IMR-90 (cell line): ENCODE measurements around the gene SORBS1. TPM values are rescaled to one million over a fixed set of nuclear protein-coding genes. Genes with fewer than 3 reads are reported as not detected.

Experiments
- ATAC-seq: fragments of 200-7000 bp; cut with Tn5 transposase; 2 replicates; pipeline ENCODE4 v1.9.1; 2020; ENCODE audit warnings: low read depth, mild to moderate bottlenecking, moderate library complexity
- BruUV-seq: library from RNA; stranded (reverse); fragments of 400-500 nt; replicated peaks from 2 replicates; lab custom pipeline; 2021; lab: Mats Ljungman, UMichigan
- CTCF ChIA-PET: fragments of 300-600 bp; formaldehyde crosslinking; extraction: SDS; loops from one replicate; lab custom pipeline; 2021; ENCODE audit warnings: antibody characterized with exemption; lab: Yijun Ruan, JAX
- POLR2A ChIA-PET: fragments of 300-600 bp; sonication (Branson Sonifier 250); formaldehyde crosslinking; loops from one replicate; lab custom pipeline; 2022; ENCODE audit warnings: antibody characterized with exemption; ENCODE audit not compliant: unreplicated experiment; lab: Charles Lee
- DNase-seq: peaks from one replicate; pipeline ENCODE4 v3.0.0; 2013
- H2AFZ ChIP-seq: replicated peaks from 2 replicates; pipeline ENCODE3; 2013; ENCODE audit warnings: low read length, mild to moderate bottlenecking; ENCODE audit not compliant: poor library complexity
- H2AK5ac ChIP-seq: 2 replicates; pipeline ENCODE4 v1.6.1; 2013; ENCODE audit warnings: low read depth, low read length, inconsistent platforms
- H2AK9ac ChIP-seq: replicated peaks from 2 replicates; pipeline ENCODE3; 2013; ENCODE audit warnings: mild to moderate bottlenecking, low read depth, low read length, moderate library complexity; ENCODE audit not compliant: poor library complexity
- H2BK120ac ChIP-seq: 2 replicates; pipeline ENCODE4 v1.6.1; 2013; ENCODE audit warnings: low read depth, low read length, inconsistent platforms
- H2BK15ac ChIP-seq: 3 replicates; pipeline ENCODE4 v1.6.1; 2013; ENCODE audit warnings: low read depth, low read length, inconsistent platforms
- H2BK20ac ChIP-seq: 2 replicates; pipeline ENCODE4 v1.6.1; 2013; ENCODE audit warnings: low read depth, mild to moderate bottlenecking, inconsistent platforms, low read length, moderate library complexity
- H2BK5ac ChIP-seq: 2 replicates; pipeline ENCODE4 v1.6.1; 2013; ENCODE audit warnings: mild to moderate bottlenecking, low read depth, low read length, inconsistent platforms; ENCODE audit not compliant: poor library complexity, severe bottlenecking
- H3K14ac ChIP-seq: replicated peaks from 2 replicates; pipeline ENCODE4 v1.6.1; 2013; ENCODE audit warnings: low read depth, low read length, inconsistent platforms
- H3K18ac ChIP-seq: 2 replicates; pipeline ENCODE4 v1.6.1; 2013; ENCODE audit warnings: low read depth, low read length, control low read depth
- H3K23ac ChIP-seq: 2 replicates; pipeline ENCODE4 v1.6.1; 2013; ENCODE audit warnings: low read depth, low read length, inconsistent platforms
- H3K27ac ChIP-seq: 2 replicates; pipeline ENCODE4 v1.5.1; 2013; ENCODE audit warnings: mild to moderate bottlenecking, control low read depth, low read length; ENCODE audit not compliant: insufficient read depth
- H3K27me3 ChIP-seq: 2 replicates; pipeline ENCODE4 v1.6.1; 2013; ENCODE audit warnings: low read length; ENCODE audit not compliant: control insufficient read depth, insufficient read depth
- H3K36me3 ChIP-seq: 2 replicates; pipeline ENCODE4 v1.6.1; 2013; ENCODE audit warnings: low read length, mixed read lengths; ENCODE audit not compliant: control insufficient read depth, insufficient read depth
- H3K4ac ChIP-seq: 2 replicates; pipeline ENCODE4 v1.6.1; 2013; ENCODE audit warnings: low read depth, low read length, inconsistent platforms
- H3K4me1 ChIP-seq: 2 replicates; pipeline ENCODE4 v1.6.1; 2013; ENCODE audit warnings: low read length, mixed read lengths; ENCODE audit not compliant: control insufficient read depth, insufficient read depth
- H3K4me2 ChIP-seq: 2 replicates; pipeline ENCODE4 v1.6.1; 2013; ENCODE audit warnings: low read depth, mild to moderate bottlenecking, control low read depth, low read length, moderate library complexity
- H3K4me3 ChIP-seq: 2 replicates; pipeline ENCODE4 v1.5.1; 2013; ENCODE audit warnings: low read depth, mild to moderate bottlenecking, control low read depth, low read length, moderate library complexity; ENCODE audit not compliant: insufficient read depth
- H3K56ac ChIP-seq: 2 replicates; pipeline ENCODE4 v1.6.1; 2013; ENCODE audit warnings: low read length, inconsistent platforms; ENCODE audit not compliant: insufficient read depth; ENCODE audit errors: extremely low read depth
- H3K79me1 ChIP-seq, 2 experiments: 2 replicates each; pipeline ENCODE4 v1.6.1; 2013; ENCODE audit warnings: low read length in 2 of 2, inconsistent platforms in 1 of 2, low read depth in 1 of 2
- H3K9ac ChIP-seq: 2 replicates; pipeline ENCODE4 v1.6.1; 2013; ENCODE audit warnings: low read depth, low read length, control low read depth
- H3K9me1 ChIP-seq: 2 replicates; pipeline ENCODE4 v1.6.1; 2013; ENCODE audit warnings: low read length, inconsistent platforms; ENCODE audit not compliant: insufficient read depth
- H3K9me3 ChIP-seq: 2 replicates; pipeline ENCODE4 v1.6.1; 2013; ENCODE audit warnings: low read length; ENCODE audit not compliant: control insufficient read depth, insufficient read depth
- H4K20me1 ChIP-seq: 2 replicates; pipeline ENCODE4 v1.6.1; 2013; ENCODE audit warnings: low read length, inconsistent platforms; ENCODE audit not compliant: insufficient read depth
- H4K5ac ChIP-seq: 2 replicates; pipeline ENCODE4 v1.6.1; 2013; ENCODE audit warnings: mild to moderate bottlenecking, low read depth, low read length, control low read depth
- H4K8ac ChIP-seq, 2 experiments: 2 replicates each; pipeline ENCODE4 v1.6.1; 2013; ENCODE audit warnings: low read depth in 2 of 2, low read length in 2 of 2, control low read depth in 1 of 2, inconsistent platforms in 1 of 2
- H4K91ac ChIP-seq: 2 replicates; pipeline ENCODE4 v1.6.1; 2013; ENCODE audit warnings: low read depth, low read length, inconsistent platforms; ENCODE audit not compliant: insufficient read depth
- BHLHE40 ChIP-seq: fragments of 150-350 bp; IDR thresholded peaks from 2 replicates; pipeline ENCODE4 v1.6.1; 2016; ENCODE audit warnings: mild to moderate bottlenecking, low read depth, low read length
- CEBPB ChIP-seq: IDR thresholded peaks from 2 replicates; pipeline ENCODE4 v1.6.1; 2012; ENCODE audit warnings: low read depth, low read length, improper control_type of control experiment
- CHD1 ChIP-seq: IDR thresholded peaks from 2 replicates; pipeline ENCODE4 v1.6.1; 2012; ENCODE audit warnings: low read depth, low read length, improper control_type of control experiment
- CTCF ChIP-seq: conservative IDR thresholded peaks from 2 replicates; pipeline ENCODE4 v1.5.1; 2012; ENCODE audit warnings: mild to moderate bottlenecking, low read depth, low read length, improper control_type of control experiment
- FOS ChIP-seq: fragments of 150-350 bp; IDR thresholded peaks from 2 replicates; pipeline ENCODE4 v1.6.1; 2016; ENCODE audit warnings: low read depth, low read length
- MAFK ChIP-seq: IDR thresholded peaks from 2 replicates; pipeline ENCODE4 v1.6.1; 2012; ENCODE audit warnings: low read depth, low read length, improper control_type of control experiment
- MAZ ChIP-seq: IDR thresholded peaks from 2 replicates; pipeline ENCODE4 v1.6.1; 2012; ENCODE audit warnings: low read depth, mild to moderate bottlenecking, low read length, improper control_type of control experiment, moderate library complexity, borderline replicate concordance
- MXI1 ChIP-seq: IDR thresholded peaks from 2 replicates; pipeline ENCODE4 v1.6.1; 2012; ENCODE audit warnings: low read depth, mild to moderate bottlenecking, low read length, moderate library complexity, borderline replicate concordance
- NFE2L2 ChIP-seq: fragments of 150-350 bp; IDR thresholded peaks from 2 replicates; pipeline ENCODE4 v1.6.1; 2016; ENCODE audit warnings: low read depth, mild to moderate bottlenecking, low read length
- POLR2A ChIP-seq: IDR thresholded peaks from 2 replicates; pipeline ENCODE4 v1.6.1; 2012; ENCODE audit warnings: mild to moderate bottlenecking, low read depth, low read length
- RAD21 ChIP-seq: IDR thresholded peaks from 2 replicates; pipeline ENCODE4 v1.6.1; 2012; ENCODE audit warnings: low read length, improper control_type of control experiment
- RCOR1 ChIP-seq: IDR thresholded peaks from 2 replicates; pipeline ENCODE4 v1.6.1; 2012; ENCODE audit warnings: mild to moderate bottlenecking, low read length, improper control_type of control experiment; ENCODE audit not compliant: insufficient replicate concordance
- RFX5 ChIP-seq: IDR thresholded peaks from 2 replicates; pipeline ENCODE4 v1.8.0; 2012; ENCODE audit warnings: low read depth, mild to moderate bottlenecking, low read length, moderate library complexity
- SMC3 ChIP-seq: fragments of 150-350 bp; IDR thresholded peaks from 2 replicates; pipeline ENCODE4 v1.6.1; 2016; ENCODE audit warnings: low read depth, mild to moderate bottlenecking, antibody characterized with exemption, low read length, moderate library complexity
- USF2 ChIP-seq: fragments of 150-350 bp; IDR thresholded peaks from 2 replicates; pipeline ENCODE4 v1.6.1; 2017; ENCODE audit warnings: mild to moderate bottlenecking, antibody characterized with exemption, low read length, low read depth
- WGBS, 2 experiments: methylation state at CpG; one replicate each; pipeline versions ENCODE4 v1.1.5 to v1.1.7; 2013; ENCODE audit warnings: missing lambda C conversion rate in 2 of 2; ENCODE audit not compliant: insufficient read length in 1 of 2; ENCODE audit errors: extremely low coverage in 2 of 2; 5-methylcytosine and 5-hydroxymethylcytosine counted together
- dilution Hi-C: fragments of 300-500 bp; cut with HindIII; formaldehyde crosslinking; loops from one replicate; pipeline ENCODE4 v1.14.3; 2018; ENCODE audit warnings: low sequenced_read_pairs; ENCODE audit not compliant: unreplicated experiment
- in situ Hi-C: fragments of 300-500 bp; cut with MboI; formaldehyde crosslinking; loops from 3 replicates; pipeline ENCODE4 v1.14.3; 2019; ENCODE audit warnings: low sequenced_read_pairs, inconsistent platforms, mixed read lengths
- intact Hi-C: fragments of 100-400 bp; cut with micrococcal nuclease; formaldehyde crosslinking; loops from 2 replicates; pipeline ENCODE4 v1.10.0; 2022
- polyA plus RNA-seq, 3 experiments: library from polyadenylated mRNA; depleted of rRNA; stranded (reverse); fragments of >200 nt; gene quantifications; 2 replicates each; pipeline ENCODE4 v1.2.3, GENCODE V29; 2012; ENCODE audit warnings: low replicate concordance in 1 of 3
- total RNA-seq: library from RNA; depleted of rRNA; stranded (reverse); fragments of >200 nt; gene quantifications from 2 replicates; pipeline ENCODE4 v1.2.3, GENCODE V29; 2012
- TF ChIP-seq, protein P1 (sequence below): fragments of 150-350 bp; IDR thresholded peaks from 2 replicates; pipeline ENCODE4 v1.6.1; 2016; ENCODE audit warnings: low read depth, mild to moderate bottlenecking, low read length, moderate library complexity, borderline replicate concordance

SORBS1 gene
- total and polyA plus RNA-seq, 2 of the 4 experiments (the other 2 are of a cell fraction) = 0.18 to 0.32 TPM

- intact Hi-C loops (loop anchor here (2.0 kb wide), 1 partner anchor 14 kb away; no protein-coding TSS in a partner anchor), in situ Hi-C loops (no loop called here), dilution Hi-C loops (no loop called here)
- no CpG with 5 or more reads among the region's 1 CpG for WGBS, 2 experiments
- Histone ChIP-seq H3K4me1 (peaks cover 11% of the 10 kb centered on the region), H4K5ac (no peak overlapping the region), H4K8ac (no peak overlapping the region), H3K36me3 (no peaks in the 10 kb centered on the region), H2AFZ (no peak overlapping the region), H3K4ac (peak overlapping the region; percentile 48), H3K9ac (no peak overlapping the region), H2BK20ac (0 out of 2 replicates have a peak overlapping the region, but pooled peaks have one; percentile 36), H3K27me3 (peaks cover 3% of the 10 kb centered on the region; the same call in 1 of the 2 replicates), H2BK15ac (peak overlapping the region; percentile 25; the same call in 1 of the 3 replicates), H3K79me1 (no peaks in the 10 kb centered on the region), H4K91ac (0 out of 2 replicates have a peak overlapping the region, but pooled peaks have one; percentile 14), H3K4me2 (no peak overlapping the region), H3K56ac (no peak overlapping the region), H3K9me3 (no peaks in the 10 kb centered on the region), H2BK5ac (no peak overlapping the region), H4K20me1 (peaks cover 3% of the 10 kb centered on the region; the same call in 1 of the 2 replicates), H2AK5ac (peak overlapping the region; percentile 56; the same call in 1 of the 2 replicates), H3K23ac (no peak overlapping the region), H2BK120ac (peak overlapping the region; percentile 53; the same call in 1 of the 2 replicates), H3K14ac (no peak overlapping the region; the same call in 1 of the 2 replicates), H3K9me1 (0 out of 2 replicates have a peak, but pooled peaks cover 5% of the 10 kb centered on the region), H3K18ac (no peak overlapping the region), H3K27ac (no peak overlapping the region), H3K4me3 (no peak overlapping the region), H2AK9ac (no peak overlapping the region)
- ChIA-PET POLR2A (no interaction called here), CTCF (interaction anchor here (1.1 kb wide), 1 partner anchor 13 kb away, joined by 3 read pairs; no protein-coding TSS in a partner anchor)
- ATAC-seq (no peak), DNase-seq (no peak)
- BruUV-seq = no TSS peak
- TF ChIP-seq POLR2A (no peak), FOS (no peak), RAD21 (no peak), CTCF (no peak), SMC3 (no peak), MAFK (no peak), MXI1 (no peak), BHLHE40 (no peak), NFE2L2 (no peak), CEBPB (no peak), RFX5 (no peak), MAZ (no peak), RCOR1 (no peak), CHD1 (no peak), USF2 (no peak)
- TF ChIP-seq, protein P1, sequence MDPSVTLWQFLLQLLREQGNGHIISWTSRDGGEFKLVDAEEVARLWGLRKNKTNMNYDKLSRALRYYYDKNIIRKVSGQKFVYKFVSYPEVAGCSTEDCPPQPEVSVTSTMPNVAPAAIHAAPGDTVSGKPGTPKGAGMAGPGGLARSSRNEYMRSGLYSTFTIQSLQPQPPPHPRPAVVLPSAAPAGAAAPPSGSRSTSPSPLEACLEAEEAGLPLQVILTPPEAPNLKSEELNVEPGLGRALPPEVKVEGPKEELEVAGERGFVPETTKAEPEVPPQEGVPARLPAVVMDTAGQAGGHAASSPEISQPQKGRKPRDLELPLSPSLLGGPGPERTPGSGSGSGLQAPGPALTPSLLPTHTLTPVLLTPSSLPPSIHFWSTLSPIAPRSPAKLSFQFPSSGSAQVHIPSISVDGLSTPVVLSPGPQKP = no peak
These were observed 248.1 kb downstream of the SORBS1 start for GRCh38 chr10:95312986-95313495.
